Mesendoderm (in vitro differentiated cells): ENCODE data around the gene KRT33A.

ENCODE experiments used
- DNase-seq: peaks from one replicate; pipeline ENCODE4 v3.0.0; 2013
- H2AK5ac ChIP-seq: 2 replicates; pipeline ENCODE4 v1.6.1; 2013; ENCODE audit warnings: low read length, inconsistent platforms
- H2BK120ac ChIP-seq: 2 replicates; pipeline ENCODE4 v1.6.1; 2013; ENCODE audit warnings: low read depth, mild to moderate bottlenecking, low read length, moderate library complexity, mixed read lengths
- H2BK15ac ChIP-seq: replicated peaks from 2 replicates; pipeline ENCODE4 v1.6.1; 2013; ENCODE audit warnings: low read depth, mild to moderate bottlenecking, moderate library complexity
- H2BK5ac ChIP-seq: 2 replicates; pipeline ENCODE4 v1.6.1; 2013; ENCODE audit warnings: low read length, inconsistent platforms
- H3K18ac ChIP-seq: 2 replicates; pipeline ENCODE4 v1.6.1; 2013; ENCODE audit warnings: mild to moderate bottlenecking, low read length, mixed read lengths
- H3K23ac ChIP-seq: one replicate; pipeline ENCODE4 v1.6.1; 2013; ENCODE audit warnings: low read length
- H3K27ac ChIP-seq: 2 replicates; pipeline ENCODE4 v1.5.1; 2013; ENCODE audit warnings: low read depth, mild to moderate bottlenecking, inconsistent platforms, low read length, moderate library complexity
- H3K27me3 ChIP-seq: 2 replicates; pipeline ENCODE4 v1.6.1; 2013; ENCODE audit warnings: low read length, control low read depth, mild to moderate bottlenecking, inconsistent platforms; ENCODE audit not compliant: insufficient read depth, poor library complexity
- H3K36me3 ChIP-seq: 2 replicates; pipeline ENCODE4 v1.6.1; 2013; ENCODE audit warnings: low read length, inconsistent platforms; ENCODE audit not compliant: control insufficient read depth, insufficient read depth
- H3K4ac ChIP-seq: one replicate; pipeline ENCODE4 v1.6.1; 2013; ENCODE audit warnings: low read depth, mild to moderate bottlenecking, low read length, moderate library complexity
- H3K4me1 ChIP-seq: 2 replicates; pipeline ENCODE4 v1.6.1; 2013; ENCODE audit warnings: low read depth, low read length, inconsistent platforms; ENCODE audit not compliant: control insufficient read depth
- H3K4me2 ChIP-seq: 2 replicates; pipeline ENCODE4 v1.6.1; 2013; ENCODE audit warnings: low read length
- H3K4me3 ChIP-seq: 2 replicates; pipeline ENCODE4 v1.5.1; 2013; ENCODE audit warnings: mild to moderate bottlenecking, low read length
- H3K56ac ChIP-seq: one replicate; pipeline ENCODE4 v1.6.1; 2013; ENCODE audit warnings: low read length
- H3K79me1 ChIP-seq: 2 replicates; pipeline ENCODE4 v1.6.1; 2013; ENCODE audit warnings: low read length, inconsistent platforms
- H3K79me2 ChIP-seq: 2 replicates; pipeline ENCODE4 v1.6.1; 2013; ENCODE audit warnings: mild to moderate bottlenecking, low read length; ENCODE audit not compliant: control insufficient read depth, insufficient read depth
- H3K9ac ChIP-seq: 2 replicates; pipeline ENCODE4 v1.6.1; 2013; ENCODE audit warnings: low read length, inconsistent platforms
- H4K5ac ChIP-seq: one replicate; pipeline ENCODE4 v1.6.1; 2013; ENCODE audit warnings: low read length
- H4K8ac ChIP-seq: one replicate; pipeline ENCODE4 v1.6.1; 2013; ENCODE audit warnings: low read depth, mild to moderate bottlenecking, control low read depth, low read length, moderate library complexity
- WGBS: extraction: QIAGEN DNeasy Blood & Tissue Kit; methylation state at CpG from one replicate; pipeline ENCODE4 v1.1.7; 2013; ENCODE audit warnings: low lambda C conversion rate, missing lambda C conversion rate; ENCODE audit not compliant: insufficient coverage; ENCODE audit errors: extremely low coverage; 5-methylcytosine and 5-hydroxymethylcytosine counted together

KRT33A gene

DNA sequence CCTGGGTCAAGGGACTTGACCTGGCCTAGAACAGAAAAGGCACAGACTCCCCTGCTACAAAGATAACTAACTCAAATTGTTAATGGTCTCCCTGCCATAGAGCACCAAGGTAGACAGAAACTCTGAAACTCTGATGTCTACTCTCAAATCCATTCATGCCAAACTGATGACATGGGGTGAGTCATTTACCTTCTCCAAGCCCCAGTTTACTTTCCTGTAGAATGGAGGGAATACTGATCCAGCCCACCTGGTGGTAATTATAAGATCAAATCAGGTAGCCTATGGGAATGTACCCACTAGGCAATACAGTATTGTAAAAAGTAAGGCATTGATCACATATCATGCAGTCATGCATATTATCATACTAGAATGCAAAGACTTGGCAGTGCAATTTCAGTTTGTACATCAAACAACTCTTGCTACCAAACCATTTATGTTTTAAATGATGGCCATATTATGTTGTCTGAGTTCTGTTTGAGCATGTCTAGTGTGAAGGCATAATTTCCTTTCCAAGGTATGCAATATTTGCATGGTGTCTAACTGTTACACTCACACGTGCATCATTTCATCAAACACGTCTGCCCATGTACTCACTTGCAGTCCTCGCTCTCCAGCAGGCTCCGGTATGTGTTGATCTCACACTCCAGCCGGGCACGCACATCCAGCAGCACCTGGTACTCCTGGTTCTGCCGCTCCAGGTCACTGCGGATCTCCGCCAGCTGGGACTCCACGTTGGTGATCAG, 43.8 kb upstream of the KRT33A start:
- Histone ChIP-seq H3K18ac (no peak overlapping the region), H3K4me2 (no peak overlapping the region)
- WGBS = no CpG with 5 or more reads among the region's 10 CpGs

DNA sequence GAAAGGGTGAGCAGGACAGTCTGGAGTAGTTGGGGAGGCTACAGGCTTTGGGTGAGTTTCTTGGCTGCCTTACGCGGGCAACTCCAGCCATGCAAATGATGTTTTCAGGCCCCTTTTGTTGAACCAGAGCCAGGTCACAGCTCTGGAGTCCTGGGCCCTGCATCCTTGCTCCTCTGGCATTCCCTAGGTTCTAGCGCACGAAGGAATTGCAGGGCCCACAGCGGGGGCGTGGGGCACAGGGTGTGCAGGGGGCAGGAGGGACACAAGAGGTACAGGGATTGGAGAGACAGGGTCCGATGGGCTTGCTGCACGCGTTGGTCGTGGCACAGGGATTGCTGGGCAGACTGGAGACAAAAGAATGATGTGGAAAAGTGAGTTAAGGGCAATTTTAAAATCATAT, 43.2 kb upstream of the KRT33A start:
- Histone ChIP-seq H3K56ac (no peak overlapping the region), H3K9ac (no peak overlapping the region), H3K79me2 (no peaks in the 10 kb centered on the region), H2BK15ac (no peak overlapping the region), H2BK120ac (no peak overlapping the region), H3K4me3 (no peak overlapping the region), H2AK5ac (no peak overlapping the region), H3K4me2 (no peak overlapping the region), H3K27ac (no peak overlapping the region), H2BK5ac (no peak overlapping the region), H4K8ac (no peak overlapping the region), H3K23ac (no peak overlapping the region), H3K27me3 (no peaks in the 10 kb centered on the region), H3K79me1 (no peaks in the 10 kb centered on the region), H3K36me3 (no peaks in the 10 kb centered on the region), H3K4ac (no peak overlapping the region), H3K18ac (no peak overlapping the region), H4K5ac (no peak overlapping the region), H3K4me1 (no peaks in the 10 kb centered on the region)
- DNase-seq = no peak
- WGBS = no CpG with 5 or more reads among the region's 10 CpGs

More for the DNA sequence above, 43.8 kb upstream of the KRT33A start:
- Histone ChIP-seq H2AK5ac (no peak overlapping the region), H3K4me1 (no peaks in the 10 kb centered on the region), H2BK120ac (no peak overlapping the region), H2BK15ac (no peak overlapping the region), H4K8ac (no peak overlapping the region), H3K27me3 (no peaks in the 10 kb centered on the region), H2BK5ac (no peak overlapping the region), H3K79me2 (no peaks in the 10 kb centered on the region), H4K5ac (no peak overlapping the region), H3K56ac (no peak overlapping the region), H3K79me1 (no peaks in the 10 kb centered on the region), H3K4ac (no peak overlapping the region), H3K4me3 (no peak overlapping the region), H3K27ac (no peak overlapping the region), H3K23ac (no peak overlapping the region), H3K36me3 (no peaks in the 10 kb centered on the region), H3K9ac (no peak overlapping the region)
- no peak for DNase-seq

DNA sequence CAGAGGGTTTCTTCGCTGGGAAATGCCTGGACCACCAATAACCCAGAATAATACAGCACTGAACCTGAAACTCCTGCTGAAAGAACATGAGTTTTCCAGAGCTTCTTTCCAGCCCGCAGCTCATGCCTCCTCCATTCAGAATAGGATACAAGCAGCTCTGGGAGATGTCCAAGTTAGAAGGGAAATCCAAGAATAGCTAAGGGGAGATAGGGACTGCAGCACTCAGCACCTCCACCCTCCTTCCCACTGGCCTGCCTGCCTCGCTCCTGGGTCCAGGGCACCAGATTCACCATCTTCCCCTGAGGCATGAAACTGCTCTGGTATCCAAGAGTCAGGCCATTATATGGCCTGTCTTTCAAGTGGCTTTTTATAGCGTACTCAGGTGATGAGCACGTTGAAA, 42.7 kb upstream of the KRT33A start:
- WGBS = no CpG with 5 or more reads among the region's 5 CpGs

DNA sequence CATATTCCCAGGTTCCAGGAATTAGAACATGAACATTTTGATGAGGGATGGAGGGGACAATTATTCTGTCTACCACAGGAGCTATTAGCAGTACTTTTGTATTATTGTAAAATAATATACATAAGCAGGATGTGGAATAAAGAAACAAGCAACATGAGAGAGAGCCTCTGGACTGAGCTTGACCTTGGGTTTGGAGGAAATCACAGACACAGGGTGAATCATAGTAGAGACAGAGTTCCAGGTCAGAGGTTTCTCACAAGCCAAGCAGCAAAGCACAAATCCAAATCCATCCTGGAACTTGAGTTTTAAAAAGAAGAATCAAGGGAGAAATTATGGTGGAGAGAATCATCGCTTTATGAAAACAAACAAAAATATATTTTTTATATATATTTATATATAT, 41.6 kb upstream of the KRT33A start:
- Histone ChIP-seq H3K4ac (no peak overlapping the region), H3K9ac (no peak overlapping the region)

More for the DNA sequence above, 42.7 kb upstream of the KRT33A start:
- Histone ChIP-seq H4K5ac (no peak overlapping the region), H3K27me3 (no peaks in the 10 kb centered on the region), H4K8ac (no peak overlapping the region), H3K27ac (no peak overlapping the region), H3K9ac (no peak overlapping the region), H3K56ac (no peak overlapping the region), H3K4me3 (no peak overlapping the region), H2BK15ac (no peak overlapping the region), H3K18ac (no peak overlapping the region), H3K79me2 (no peaks in the 10 kb centered on the region), H3K79me1 (no peaks in the 10 kb centered on the region), H2BK5ac (no peak overlapping the region), H3K4me2 (no peak overlapping the region), H3K23ac (no peak overlapping the region), H2AK5ac (no peak overlapping the region), H2BK120ac (no peak overlapping the region), H3K4ac (no peak overlapping the region), H3K36me3 (no peaks in the 10 kb centered on the region), H3K4me1 (no peaks in the 10 kb centered on the region)
- no peak for DNase-seq

DNA sequence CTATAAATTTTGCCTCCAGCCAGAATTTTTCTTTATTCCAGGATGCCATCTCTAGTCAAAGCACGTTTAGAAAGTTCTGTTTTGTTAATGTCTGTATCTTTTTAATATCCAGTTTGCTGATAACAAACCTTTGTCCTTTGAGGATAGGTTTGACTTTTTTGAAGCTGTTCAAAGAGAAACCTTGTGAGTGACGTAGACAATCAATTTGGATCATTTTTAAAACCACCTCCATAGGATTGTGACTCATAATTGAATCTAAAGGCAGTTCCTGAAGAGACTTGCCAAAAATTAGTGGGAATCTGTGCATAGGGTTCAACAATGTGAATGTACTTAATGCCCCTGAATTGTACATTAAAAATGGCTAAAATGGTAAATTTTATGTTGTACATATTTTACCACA, 40.9 kb upstream of the KRT33A start:
- no peak overlapping the region for H3K4me2 ChIP-seq
- H3K79me2 ChIP-seq = no peaks in the 10 kb centered on the region
- no CpG with 5 or more reads among the region's 2 CpGs for WGBS

More for the DNA sequence above, 41.6 kb upstream of the KRT33A start:
- no peak for DNase-seq
- H2AK5ac ChIP-seq = no peak overlapping the region
- no peak overlapping the region for H3K18ac ChIP-seq
- H3K4me1 ChIP-seq = no peaks in the 10 kb centered on the region
- no peaks in the 10 kb centered on the region for H3K27me3 ChIP-seq
- no peaks in the 10 kb centered on the region for H3K36me3 ChIP-seq
- no peak overlapping the region for H3K56ac ChIP-seq
- no peaks in the 10 kb centered on the region for H3K79me2 ChIP-seq
- no peak overlapping the region for H3K23ac ChIP-seq
- H3K4me3 ChIP-seq = no peak overlapping the region
- no peak overlapping the region for H3K4me2 ChIP-seq
- no peak overlapping the region for H3K27ac ChIP-seq
- no CpG with 5 or more reads among the region's 1 CpG for WGBS
- H4K5ac ChIP-seq = no peak overlapping the region
- no peak overlapping the region for H2BK5ac ChIP-seq
- H3K79me1 ChIP-seq = no peaks in the 10 kb centered on the region
- H2BK120ac ChIP-seq = no peak overlapping the region
- H4K8ac ChIP-seq = no peak overlapping the region
- no peak overlapping the region for H2BK15ac ChIP-seq

GRCh38 chr17:41390411-41390938, 39.8 kb upstream of the KRT33A start:
- no peak overlapping the region for H4K5ac ChIP-seq
- H3K9ac ChIP-seq = no peak overlapping the region
- no peaks in the 10 kb centered on the region for H3K27me3 ChIP-seq
- H2BK15ac ChIP-seq = no peak overlapping the region
- H3K27ac ChIP-seq = no peak overlapping the region
- no peaks in the 10 kb centered on the region for H3K36me3 ChIP-seq
- H3K4me1 ChIP-seq = no peaks in the 10 kb centered on the region
- no peak overlapping the region for H2BK120ac ChIP-seq
- H2BK5ac ChIP-seq = no peak overlapping the region
- H2AK5ac ChIP-seq = no peak overlapping the region
- H3K56ac ChIP-seq = no peak overlapping the region
- H3K4me3 ChIP-seq = no peak overlapping the region
- H3K79me1 ChIP-seq = no peaks in the 10 kb centered on the region
- H3K4me2 ChIP-seq = no peak overlapping the region
- no peak overlapping the region for H3K18ac ChIP-seq
- DNase-seq = no peak
- H3K4ac ChIP-seq = no peak overlapping the region
- no peak overlapping the region for H3K23ac ChIP-seq
- no CpG with 5 or more reads among the region's 7 CpGs for WGBS
- no peak overlapping the region for H4K8ac ChIP-seq
- no peaks in the 10 kb centered on the region for H3K79me2 ChIP-seq

More for the DNA sequence above, 40.9 kb upstream of the KRT33A start:
- Histone ChIP-seq H3K9ac (no peak overlapping the region), H3K79me1 (no peaks in the 10 kb centered on the region), H3K27me3 (no peaks in the 10 kb centered on the region), H3K4me1 (no peaks in the 10 kb centered on the region), H2AK5ac (no peak overlapping the region), H3K18ac (no peak overlapping the region), H3K56ac (no peak overlapping the region), H3K36me3 (no peaks in the 10 kb centered on the region), H2BK15ac (no peak overlapping the region), H3K23ac (no peak overlapping the region), H2BK120ac (no peak overlapping the region), H4K5ac (no peak overlapping the region), H3K4ac (no peak overlapping the region), H3K4me3 (no peak overlapping the region), H2BK5ac (no peak overlapping the region), H3K27ac (no peak overlapping the region), H4K8ac (no peak overlapping the region)
- DNase-seq = no peak
